Measurements from ENCODE around the gene EMC9. TPM values are rescaled to one million over a fixed set of nuclear protein-coding genes. Genes with fewer than 3 reads are reported as not detected.

Gene EMC9
- 10 to 100 TPM in 2 of 6 donors, 1 to 10 TPM in 4; 5.9 to 15.3 (median 9.2) TPM for polyA plus RNA-seq (ENCODE audit: low read depth in 6 of 6)

- Mint-ChIP-seq H3K4me3 (peak within 1 kb of the TSS; percentile 80 to 99 (median 93)), H3K9me3 (no peaks in the 10 kb centered on the region), H3K27me3 (no peaks in the 10 kb centered on the region), H3K36me3 (peaks cover 8 to 16% of the 10 kb centered on the region in 2 donors), H3K4me1 (peaks cover 51 to 80% (median 60%) of the 10 kb centered on the region in 3 donors), H3K27ac (peak within 1 kb of the TSS; percentile 57 to 96 (median 87))
- peak; percentile 99 for DNase-seq
- peak; percentile 86 to 89 for ATAC-seq (ENCODE audit: low read depth in 2 of 2)
These were observed at the start of gene EMC9 for GRCh38 chr14:24141097-24141880. EMC9 (minus strand) TSS chr14:24141591; CDS start chr14:24141304, 287 bp downstream.

- peak overlapping the region in 2 of 8 donors; percentile 42 to 98 for H3K4me3 Mint-ChIP-seq
- DNase-seq, result no peak
- H3K4me1 Mint-ChIP-seq, result peaks cover 42 to 60% (median 46%) of the 10 kb centered on the region in 3 donors
- no peaks in the 10 kb centered on the region for H3K9me3 Mint-ChIP-seq
- H3K27me3 Mint-ChIP-seq, result no peaks in the 10 kb centered on the region
- H3K27ac Mint-ChIP-seq, result peak overlapping the region in 2 of 6 donors; percentile 53 to 82
- no peaks in the 10 kb centered on the region for H3K36me3 Mint-ChIP-seq
- ATAC-seq (ENCODE audit: low read depth in 2 of 2), result no peak
These were observed 49.0 kb upstream of the EMC9 start for GRCh38 chr14:24190416-24190815.

GRCh38 chr14:24189460-24189859 lies 48.1 kb upstream of the EMC9 start:
- Mint-ChIP-seq H3K4me1 (peaks cover 34 to 54% (median 36%) of the 10 kb centered on the region in 3 donors), H3K4me3 (peak overlapping the region in 3 of 8 donors; percentile 6 to 98 (median 95))

GRCh38 chr14:24189059-24189375 lies 47.6 kb upstream of the EMC9 start:
- peak overlapping the region; percentile 82 to 98 (median 96) for H3K27ac Mint-ChIP-seq
- H3K4me1 Mint-ChIP-seq, result peaks cover 30 to 49% (median 32%) of the 10 kb centered on the region in 3 donors
- H3K4me3 Mint-ChIP-seq, result peak overlapping the region; percentile 79 to 98 (median 94)
- H3K27me3 Mint-ChIP-seq, result no peaks in the 10 kb centered on the region
- no peaks in the 10 kb centered on the region for H3K36me3 Mint-ChIP-seq
- no peaks in the 10 kb centered on the region for H3K9me3 Mint-ChIP-seq
- ATAC-seq (ENCODE audit: low read depth in 2 of 2) (no peak), DNase-seq (no peak)

More at GRCh38 chr14:24189460-24189859, 48.1 kb upstream of the EMC9 start:
- ATAC-seq (ENCODE audit: low read depth in 2 of 2), result no peak
- Mint-ChIP-seq H3K9me3 (no peaks in the 10 kb centered on the region), H3K27ac (peak overlapping the region; percentile 61 to 98 (median 95)), H3K36me3 (no peaks in the 10 kb centered on the region), H3K27me3 (no peaks in the 10 kb centered on the region)
- no peak for DNase-seq

- ATAC-seq (ENCODE audit: low read depth in 2 of 2), result peak; percentile 97 to 98
- peak within 1 kb of the TSS; percentile 79 to 98 (median 94) for H3K4me3 Mint-ChIP-seq
- DNase-seq, result peak; percentile 93
- peak within 1 kb of the TSS; percentile 82 to 98 (median 96) for H3K27ac Mint-ChIP-seq
- no peaks in the 10 kb centered on the region for H3K9me3 Mint-ChIP-seq
- no peaks in the 10 kb centered on the region for H3K27me3 Mint-ChIP-seq
- no peaks in the 10 kb centered on the region for H3K36me3 Mint-ChIP-seq
- peaks cover 28 to 48% (median 30%) of the 10 kb centered on the region in 3 donors for H3K4me1 Mint-ChIP-seq
These were observed 47.1 kb upstream of the EMC9 start, which contains the start of gene IPO4 for GRCh38 chr14:24188251-24189058. IPO4 (minus strand) TSS chr14:24188816; CDS start chr14:24188787, 29 bp downstream.

- H3K36me3 Mint-ChIP-seq, result peaks cover 0 to 2% of the 10 kb centered on the region in 2 donors
- ATAC-seq (ENCODE audit: low read depth in 2 of 2) (no peak), DNase-seq (no peak)
- H3K4me3 Mint-ChIP-seq, result peak overlapping the region; percentile 79 to 98 (median 94)
- peaks cover 26 to 41% (median 26%) of the 10 kb centered on the region in 3 donors for H3K4me1 Mint-ChIP-seq
- H3K27me3 Mint-ChIP-seq, result no peaks in the 10 kb centered on the region
- no peaks in the 10 kb centered on the region for H3K9me3 Mint-ChIP-seq
- H3K27ac Mint-ChIP-seq, result peak overlapping the region in 4 of 6 donors; percentile 82 to 97 (median 89)
These were observed 46.1 kb upstream of the EMC9 start for GRCh38 chr14:24187539-24187915.

- Mint-ChIP-seq H3K4me1 (peaks cover 22 to 36% (median 25%) of the 10 kb centered on the region in 3 donors), H3K9me3 (no peaks in the 10 kb centered on the region), H3K27me3 (no peaks in the 10 kb centered on the region), H3K4me3 (peak overlapping the region; percentile 7 to 98 (median 80)), H3K36me3 (peaks cover 0 to 4% of the 10 kb centered on the region in 2 donors), H3K27ac (peak overlapping the region in 4 of 6 donors; percentile 61 to 97 (median 72))
- ATAC-seq (ENCODE audit: low read depth in 2 of 2) (no peak), DNase-seq (no peak)
These were observed 45.6 kb upstream of the EMC9 start for GRCh38 chr14:24186831-24187538.

GRCh38 chr14:24185741-24186140 lies 44.4 kb upstream of the EMC9 start:
- Mint-ChIP-seq H3K4me1 (peaks cover 22 to 32% (median 25%) of the 10 kb centered on the region in 3 donors), H3K36me3 (peaks cover 0 to 4% of the 10 kb centered on the region in 2 donors), H3K27ac (no peak overlapping the region)

GRCh38 chr14:24185026-24185425 lies 43.6 kb upstream of the EMC9 start:
- ATAC-seq (ENCODE audit: low read depth in 2 of 2) (no peak), DNase-seq (no peak)
- Mint-ChIP-seq H3K27me3 (no peaks in the 10 kb centered on the region), H3K4me1 (peaks cover 22 to 33% (median 26%) of the 10 kb centered on the region in 3 donors), H3K9me3 (no peaks in the 10 kb centered on the region), H3K27ac (peak overlapping the region in 2 of 6 donors; percentile 56 to 69), H3K4me3 (peak overlapping the region in 2 of 8 donors; percentile 5 to 48), H3K36me3 (peaks cover 0 to 4% of the 10 kb centered on the region in 2 donors)

More at GRCh38 chr14:24185741-24186140, 44.4 kb upstream of the EMC9 start:
- Mint-ChIP-seq H3K4me3 (peak overlapping the region in 2 of 8 donors; percentile 5 to 47), H3K9me3 (no peaks in the 10 kb centered on the region), H3K27me3 (no peaks in the 10 kb centered on the region)
- no peak for ATAC-seq (ENCODE audit: low read depth in 2 of 2)
- DNase-seq, result no peak

- no peak for DNase-seq
- no peak overlapping the region for H3K27ac Mint-ChIP-seq
- no peaks in the 10 kb centered on the region for H3K27me3 Mint-ChIP-seq
- no peaks in the 10 kb centered on the region for H3K9me3 Mint-ChIP-seq
- no peak for ATAC-seq (ENCODE audit: low read depth in 2 of 2)
- peaks cover 22 to 36% (median 33%) of the 10 kb centered on the region in 3 donors for H3K4me1 Mint-ChIP-seq
- H3K4me3 Mint-ChIP-seq, result peak overlapping the region in 2 of 8 donors; percentile 25 to 38
- H3K36me3 Mint-ChIP-seq, result peaks cover 0 to 4% of the 10 kb centered on the region in 2 donors
These were observed 42.9 kb upstream of the EMC9 start for GRCh38 chr14:24184104-24184970.

- no peak overlapping the region for H3K4me3 Mint-ChIP-seq
- H3K36me3 Mint-ChIP-seq, result peaks cover 0 to 4% of the 10 kb centered on the region in 2 donors
- H3K27me3 Mint-ChIP-seq, result no peaks in the 10 kb centered on the region
- no peaks in the 10 kb centered on the region for H3K9me3 Mint-ChIP-seq
- ATAC-seq (ENCODE audit: low read depth in 2 of 2) (no peak), DNase-seq (no peak)
- H3K4me1 Mint-ChIP-seq, result peaks cover 22 to 33% (median 27%) of the 10 kb centered on the region in 3 donors
- H3K27ac Mint-ChIP-seq, result peak overlapping the region in 2 of 6 donors; percentile 21 to 63
These were observed 41.7 kb upstream of the EMC9 start for GRCh38 chr14:24183014-24183481.

Data from naive B cell (primary cell).